Measurements from ENCODE around the gene FSTL4.

The FSTL4 gene

GRCh38 chr5:133599044-133599443, 13.3 kb downstream of the FSTL4 start:
- no peak for TF ChIP-seq CTCF (IDR thresholded peaks at IDR 0.05)

- TF ChIP-seq CTCF (IDR thresholded peaks at IDR 0.05): no peak
These were observed 16.3 kb downstream of the FSTL4 start for GRCh38 chr5:133596049-133596448.

- TF ChIP-seq CTCF (IDR thresholded peaks at IDR 0.05): no peak
These were observed 16.9 kb downstream of the FSTL4 start for GRCh38 chr5:133595465-133595864.

GRCh38 chr5:133589286-133589685, 23.1 kb downstream of the FSTL4 start:
- TF ChIP-seq CTCF (IDR thresholded peaks at IDR 0.05): no peak

- TF ChIP-seq CTCF (IDR thresholded peaks at IDR 0.05): no peak
These were observed 29.4 kb downstream of the FSTL4 start for GRCh38 chr5:133582971-133583370.

GRCh38 chr5:133581918-133582317, 30.4 kb downstream of the FSTL4 start:
- TF ChIP-seq CTCF (IDR thresholded peaks at IDR 0.05): no peak

GRCh38 chr5:133581348-133581747, 31.0 kb downstream of the FSTL4 start:
- no peak for TF ChIP-seq CTCF (IDR thresholded peaks at IDR 0.05)

- no peak for TF ChIP-seq CTCF (IDR thresholded peaks at IDR 0.05)
These were observed 31.7 kb downstream of the FSTL4 start for GRCh38 chr5:133580618-133581017.

All from LNCAP (cell line).